ENCODE results near the gene NEMF.

The NEMF gene

DNA sequence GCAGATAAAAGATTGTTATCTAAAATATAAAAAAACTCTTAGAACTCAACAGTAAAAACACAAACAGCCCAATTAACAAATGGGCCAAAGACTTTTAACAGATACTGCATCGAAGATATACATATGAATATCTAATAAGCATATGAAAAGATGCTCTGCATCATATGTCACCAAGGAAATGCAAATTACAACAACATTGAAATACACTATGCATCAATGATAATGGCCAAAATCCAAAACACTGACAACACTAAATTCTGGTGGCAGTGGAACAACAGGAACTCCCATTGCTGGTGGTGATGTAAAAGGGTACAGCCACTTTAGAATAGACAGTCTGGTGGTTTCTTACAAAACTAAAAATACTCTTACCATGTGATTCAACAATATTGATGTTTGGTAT lies 43.8 kb downstream of the NEMF start:
- DNase-seq (ENCODE audit: low read depth in 1 of 2, low spot score in 1 of 2): no peak
- Histone ChIP-seq H3K27me3 (ENCODE audit: insufficient read depth, poor library complexity, severe bottlenecking) (no peaks in the 10 kb centered on the region), H3K27ac (replicated peaks) (no peak overlapping the region), H3K4me3 (replicated peaks; ENCODE audit: insufficient read depth, low read length) (no peak overlapping the region)
- no peak for TF ChIP-seq GABPA (IDR thresholded peaks at IDR 0.05; ENCODE audit: low read depth)

- TF ChIP-seq CTCF (IDR thresholded peaks at IDR 0.05; ENCODE audit: insufficient read depth, low read length) (no peak), SPI1 (IDR thresholded peaks at IDR 0.05; ENCODE audit: borderline replicate concordance, low read depth) (no peak), POLR2AphosphoS5 (IDR thresholded peaks at IDR 0.05; ENCODE audit: low read depth) (no peak), GABPA (IDR thresholded peaks at IDR 0.05; ENCODE audit: low read depth) (no peak)
- TF ChIP-seq, protein P1, sequence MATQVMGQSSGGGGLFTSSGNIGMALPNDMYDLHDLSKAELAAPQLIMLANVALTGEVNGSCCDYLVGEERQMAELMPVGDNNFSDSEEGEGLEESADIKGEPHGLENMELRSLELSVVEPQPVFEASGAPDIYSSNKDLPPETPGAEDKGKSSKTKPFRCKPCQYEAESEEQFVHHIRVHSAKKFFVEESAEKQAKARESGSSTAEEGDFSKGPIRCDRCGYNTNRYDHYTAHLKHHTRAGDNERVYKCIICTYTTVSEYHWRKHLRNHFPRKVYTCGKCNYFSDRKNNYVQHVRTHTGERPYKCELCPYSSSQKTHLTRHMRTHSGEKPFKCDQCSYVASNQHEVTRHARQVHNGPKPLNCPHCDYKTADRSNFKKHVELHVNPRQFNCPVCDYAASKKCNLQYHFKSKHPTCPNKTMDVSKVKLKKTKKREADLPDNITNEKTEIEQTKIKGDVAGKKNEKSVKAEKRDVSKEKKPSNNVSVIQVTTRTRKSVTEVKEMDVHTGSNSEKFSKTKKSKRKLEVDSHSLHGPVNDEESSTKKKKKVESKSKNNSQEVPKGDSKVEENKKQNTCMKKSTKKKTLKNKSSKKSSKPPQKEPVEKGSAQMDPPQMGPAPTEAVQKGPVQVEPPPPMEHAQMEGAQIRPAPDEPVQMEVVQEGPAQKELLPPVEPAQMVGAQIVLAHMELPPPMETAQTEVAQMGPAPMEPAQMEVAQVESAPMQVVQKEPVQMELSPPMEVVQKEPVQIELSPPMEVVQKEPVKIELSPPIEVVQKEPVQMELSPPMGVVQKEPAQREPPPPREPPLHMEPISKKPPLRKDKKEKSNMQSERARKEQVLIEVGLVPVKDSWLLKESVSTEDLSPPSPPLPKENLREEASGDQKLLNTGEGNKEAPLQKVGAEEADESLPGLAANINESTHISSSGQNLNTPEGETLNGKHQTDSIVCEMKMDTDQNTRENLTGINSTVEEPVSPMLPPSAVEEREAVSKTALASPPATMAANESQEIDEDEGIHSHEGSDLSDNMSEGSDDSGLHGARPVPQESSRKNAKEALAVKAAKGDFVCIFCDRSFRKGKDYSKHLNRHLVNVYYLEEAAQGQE (IDR thresholded peaks at IDR 0.05; ENCODE audit: insufficient replicate concordance, low read depth): no peak
- H3K27me3 ChIP-seq (ENCODE audit: insufficient read depth, poor library complexity, severe bottlenecking): no peaks in the 10 kb centered on the region
- DNase-seq (ENCODE audit: low read depth in 1 of 2, low spot score in 1 of 2): no peak
- H3K27ac ChIP-seq (replicated peaks): no peak overlapping the region
- no peak overlapping the region for H3K4me3 ChIP-seq (replicated peaks; ENCODE audit: insufficient read depth, low read length)
These were observed 56.6 kb downstream of the NEMF start for GRCh38 chr14:49796025-49796424.

- DNase-seq (ENCODE audit: low read depth in 1 of 2, low spot score in 1 of 2): no peak
- no peak for TF ChIP-seq GABPA (IDR thresholded peaks at IDR 0.05; ENCODE audit: low read depth)
- TF ChIP-seq CTCF (IDR thresholded peaks at IDR 0.05; ENCODE audit: insufficient read depth, low read length): no peak
- TF ChIP-seq POLR2AphosphoS5 (IDR thresholded peaks at IDR 0.05; ENCODE audit: low read depth): no peak
- TF ChIP-seq, protein P1 (IDR thresholded peaks at IDR 0.05; ENCODE audit: insufficient replicate concordance, low read depth): no peak
- TF ChIP-seq SPI1 (IDR thresholded peaks at IDR 0.05; ENCODE audit: borderline replicate concordance, low read depth): no peak
- H3K4me3 ChIP-seq (replicated peaks; ENCODE audit: insufficient read depth, low read length): no peak overlapping the region
- no peaks in the 10 kb centered on the region for H3K27me3 ChIP-seq (ENCODE audit: insufficient read depth, poor library complexity, severe bottlenecking)
- no peak overlapping the region for H3K27ac ChIP-seq (replicated peaks)
These were observed 60.0 kb downstream of the NEMF start for GRCh38 chr14:49792618-49793017.

DNA sequence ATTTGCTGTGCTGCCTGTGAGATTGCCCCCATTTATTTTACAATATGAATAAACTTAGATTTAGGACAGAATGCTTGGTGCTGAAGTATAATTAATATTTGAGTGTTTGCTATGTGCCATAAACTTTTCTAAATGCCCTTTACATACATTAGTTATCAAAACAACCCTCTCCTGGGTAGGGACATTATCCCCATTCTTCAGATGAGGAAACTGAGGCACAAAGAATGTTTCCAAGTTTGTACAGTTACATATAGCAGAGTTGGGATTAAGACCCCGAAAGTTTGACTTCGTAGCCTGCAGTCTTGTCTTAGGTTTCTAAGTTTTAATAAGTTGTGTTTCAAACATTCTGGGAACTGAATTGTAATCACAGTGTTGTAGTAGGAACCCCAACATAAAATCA lies 66.3 kb downstream of the NEMF start:
- Histone ChIP-seq H3K27me3 (ENCODE audit: insufficient read depth, poor library complexity, severe bottlenecking) (no peaks in the 10 kb centered on the region), H3K27ac (replicated peaks) (no peak overlapping the region), H3K4me3 (replicated peaks; ENCODE audit: insufficient read depth, low read length) (no peak overlapping the region)
- TF ChIP-seq, protein P1 (IDR thresholded peaks at IDR 0.05; ENCODE audit: insufficient replicate concordance, low read depth): no peak
- TF ChIP-seq CTCF (IDR thresholded peaks at IDR 0.05; ENCODE audit: insufficient read depth, low read length): no peak
- TF ChIP-seq SPI1 (IDR thresholded peaks at IDR 0.05; ENCODE audit: borderline replicate concordance, low read depth): no peak
- TF ChIP-seq POLR2AphosphoS5 (IDR thresholded peaks at IDR 0.05; ENCODE audit: low read depth): no peak
- TF ChIP-seq GABPA (IDR thresholded peaks at IDR 0.05; ENCODE audit: low read depth): no peak
- no peak for DNase-seq (ENCODE audit: low read depth in 1 of 2, low spot score in 1 of 2)

Measured in HL-60 (cell line).